ENCODE data around the gene DPEP2NB.

GRCh38 chr16:67967183-67967957, 48.3 kb downstream of the DPEP2NB start:
- TF ChIP-seq, protein P1, sequence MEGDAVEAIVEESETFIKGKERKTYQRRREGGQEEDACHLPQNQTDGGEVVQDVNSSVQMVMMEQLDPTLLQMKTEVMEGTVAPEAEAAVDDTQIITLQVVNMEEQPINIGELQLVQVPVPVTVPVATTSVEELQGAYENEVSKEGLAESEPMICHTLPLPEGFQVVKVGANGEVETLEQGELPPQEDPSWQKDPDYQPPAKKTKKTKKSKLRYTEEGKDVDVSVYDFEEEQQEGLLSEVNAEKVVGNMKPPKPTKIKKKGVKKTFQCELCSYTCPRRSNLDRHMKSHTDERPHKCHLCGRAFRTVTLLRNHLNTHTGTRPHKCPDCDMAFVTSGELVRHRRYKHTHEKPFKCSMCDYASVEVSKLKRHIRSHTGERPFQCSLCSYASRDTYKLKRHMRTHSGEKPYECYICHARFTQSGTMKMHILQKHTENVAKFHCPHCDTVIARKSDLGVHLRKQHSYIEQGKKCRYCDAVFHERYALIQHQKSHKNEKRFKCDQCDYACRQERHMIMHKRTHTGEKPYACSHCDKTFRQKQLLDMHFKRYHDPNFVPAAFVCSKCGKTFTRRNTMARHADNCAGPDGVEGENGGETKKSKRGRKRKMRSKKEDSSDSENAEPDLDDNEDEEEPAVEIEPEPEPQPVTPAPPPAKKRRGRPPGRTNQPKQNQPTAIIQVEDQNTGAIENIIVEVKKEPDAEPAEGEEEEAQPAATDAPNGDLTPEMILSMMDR (IDR thresholded peaks at IDR 0.05): no peak
- no peak for TF ChIP-seq POLR2A (IDR thresholded peaks at IDR 0.05)
- no peak for TF ChIP-seq POLR2AphosphoS5 (IDR thresholded peaks at IDR 0.05; ENCODE audit: insufficient read depth in 1 of 2, low read depth in 1 of 2)
